ENCODE data around the gene AP2A2. TPM values are rescaled to one million over a fixed set of nuclear protein-coding genes. Genes with fewer than 3 reads are reported as not detected.

Gene AP2A2
- total RNA-seq, 2 experiments from 2014 or later = 24.9 to 43.0 TPM

DNA sequence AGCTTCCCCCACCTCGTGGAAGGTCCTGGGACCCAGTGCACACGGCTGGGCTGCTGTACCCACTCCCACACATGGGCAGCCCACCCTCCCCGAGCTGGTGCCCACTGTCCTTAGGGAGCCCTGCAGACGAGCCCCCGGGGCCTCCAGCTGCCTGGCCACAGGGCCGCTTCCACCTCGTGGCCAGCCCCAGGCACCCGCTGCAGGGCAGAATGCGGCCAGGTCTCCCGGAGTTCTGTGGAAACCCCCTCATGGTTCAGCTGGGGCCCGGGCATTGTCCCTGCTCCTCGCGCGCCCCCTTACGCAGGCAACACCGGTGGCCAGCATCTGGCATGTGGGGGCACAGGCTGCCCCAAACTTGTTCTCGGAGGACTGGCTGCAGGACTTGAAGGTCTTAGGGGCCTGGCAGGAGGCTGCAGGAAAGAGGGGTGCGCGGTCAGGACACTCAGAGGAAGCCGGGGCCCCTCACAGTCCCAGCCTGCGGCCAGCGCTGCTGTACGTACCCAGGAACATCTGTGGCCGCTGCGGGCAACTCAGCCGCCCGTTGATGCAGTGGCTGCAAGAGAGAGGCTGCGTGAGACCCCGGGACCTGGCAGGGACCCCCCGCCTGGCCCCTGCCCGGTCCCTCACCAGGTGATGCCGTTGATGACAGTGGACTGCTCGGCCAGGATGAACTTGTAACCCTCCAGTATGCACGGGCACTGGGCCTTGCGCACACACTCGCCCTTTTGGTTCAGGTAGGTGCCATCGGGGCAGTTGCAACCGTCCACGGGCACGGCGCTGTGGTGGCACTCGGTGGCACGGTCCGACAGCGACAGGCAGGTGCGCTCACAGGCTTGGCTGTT, 101.2 kb downstream of the AP2A2 start:
- Histone ChIP-seq H3K4me1 (ENCODE audit: insufficient read depth, low read length, poor library complexity, severe bottlenecking) (no peaks in the 10 kb centered on the region), H3K4me3 (ENCODE audit: low read depth, low read length, poor library complexity, severe bottlenecking) (no peak overlapping the region), H4K20me1 (ENCODE audit: insufficient read depth, low read length) (no peaks in the 10 kb centered on the region), H3K9me2 (ENCODE audit: insufficient read depth, low read length) (no peaks in the 10 kb centered on the region), H3K79me2 (ENCODE audit: insufficient read depth, low read depth, low read length) (no peaks in the 10 kb centered on the region), H2AFZ (ENCODE audit: low read length) (no peak overlapping the region), H3K9me3 (ENCODE audit: low read length) (no peaks in the 10 kb centered on the region), H3K4me2 (ENCODE audit: low read length) (no peak overlapping the region), H3K36me3 (ENCODE audit: insufficient read depth, low read length) (no peaks in the 10 kb centered on the region), H3K27ac (ENCODE audit: low read depth, low read length, poor library complexity, severe bottlenecking) (no peak overlapping the region)
- DNase-seq (ENCODE audit: low spot score) = no peak
- ChIA-PET CTCF (ENCODE audit: unreplicated experiment) (no interaction called here), POLR2A (interaction anchor here (0.5 kb wide), 1 partner anchor 266 kb away, joined by 3 read pairs; no protein-coding TSS in a partner anchor)
- BruUV-seq (replicated peaks) = no TSS peak
- intact Hi-C loops (cut with micrococcal nuclease; ENCODE audit: unreplicated experiment) = no loop called here
- TF ChIP-seq EZH2phosphoT487 (IDR thresholded peaks at IDR 0.05; ENCODE audit: borderline replicate concordance, low read depth, low read length) = no peak
- TF ChIP-seq, protein P1, sequence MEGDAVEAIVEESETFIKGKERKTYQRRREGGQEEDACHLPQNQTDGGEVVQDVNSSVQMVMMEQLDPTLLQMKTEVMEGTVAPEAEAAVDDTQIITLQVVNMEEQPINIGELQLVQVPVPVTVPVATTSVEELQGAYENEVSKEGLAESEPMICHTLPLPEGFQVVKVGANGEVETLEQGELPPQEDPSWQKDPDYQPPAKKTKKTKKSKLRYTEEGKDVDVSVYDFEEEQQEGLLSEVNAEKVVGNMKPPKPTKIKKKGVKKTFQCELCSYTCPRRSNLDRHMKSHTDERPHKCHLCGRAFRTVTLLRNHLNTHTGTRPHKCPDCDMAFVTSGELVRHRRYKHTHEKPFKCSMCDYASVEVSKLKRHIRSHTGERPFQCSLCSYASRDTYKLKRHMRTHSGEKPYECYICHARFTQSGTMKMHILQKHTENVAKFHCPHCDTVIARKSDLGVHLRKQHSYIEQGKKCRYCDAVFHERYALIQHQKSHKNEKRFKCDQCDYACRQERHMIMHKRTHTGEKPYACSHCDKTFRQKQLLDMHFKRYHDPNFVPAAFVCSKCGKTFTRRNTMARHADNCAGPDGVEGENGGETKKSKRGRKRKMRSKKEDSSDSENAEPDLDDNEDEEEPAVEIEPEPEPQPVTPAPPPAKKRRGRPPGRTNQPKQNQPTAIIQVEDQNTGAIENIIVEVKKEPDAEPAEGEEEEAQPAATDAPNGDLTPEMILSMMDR (conservative IDR thresholded peaks at IDR 0.05; ENCODE audit: low read length) = no peak

DNA sequence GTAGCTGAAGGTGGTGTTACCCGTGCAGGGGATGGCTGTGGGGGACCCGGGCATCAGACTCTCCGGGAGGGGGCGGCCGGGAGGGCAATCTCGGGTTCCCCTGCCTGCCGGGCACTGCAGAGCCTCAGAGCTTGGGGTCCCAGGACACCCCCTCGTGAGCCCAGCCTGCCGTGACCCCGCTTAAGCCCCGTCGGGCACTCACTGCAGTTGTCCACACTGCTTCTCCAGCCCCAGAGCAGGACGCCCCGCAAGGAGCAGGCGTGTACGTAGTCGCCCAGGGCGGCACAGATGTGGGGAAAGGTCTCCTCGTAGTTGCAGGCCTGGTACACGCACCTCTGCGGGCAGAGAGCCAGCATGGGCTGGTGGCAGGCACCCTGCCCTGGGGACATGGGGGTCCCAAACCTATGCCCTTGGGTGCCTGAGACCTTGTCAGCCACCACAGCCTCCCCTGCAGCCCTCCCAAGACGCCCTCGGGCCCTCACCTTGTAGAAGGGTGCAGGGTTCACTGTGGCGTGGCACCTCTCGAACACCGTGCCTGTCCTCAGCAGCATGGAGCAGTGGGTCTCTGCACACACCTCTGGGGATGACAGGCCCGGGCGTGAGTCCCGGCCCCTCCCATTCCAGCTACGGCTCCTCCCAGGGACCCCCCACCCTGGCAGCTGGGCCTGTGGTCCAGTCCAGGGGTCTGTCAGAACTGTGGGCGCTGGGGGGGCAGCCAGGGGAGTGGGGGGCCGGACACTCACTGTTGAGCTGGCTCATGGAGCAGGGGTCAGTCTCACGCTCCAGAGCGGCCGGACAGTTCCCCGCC, 102.0 kb downstream of the AP2A2 start:
- H3K4me1 ChIP-seq (ENCODE audit: insufficient read depth, low read length, poor library complexity, severe bottlenecking) = no peaks in the 10 kb centered on the region
- H3K9me3 ChIP-seq (ENCODE audit: low read length) = no peaks in the 10 kb centered on the region
- intact Hi-C loops (cut with micrococcal nuclease; ENCODE audit: unreplicated experiment) = no loop called here
- DNase-seq (ENCODE audit: low spot score) = no peak
- CTCF ChIA-PET (ENCODE audit: unreplicated experiment) = no interaction called here
- no peaks in the 10 kb centered on the region for H4K20me1 ChIP-seq (ENCODE audit: insufficient read depth, low read length)
- POLR2A ChIA-PET = no interaction called here
- H3K36me3 ChIP-seq (ENCODE audit: insufficient read depth, low read length) = no peaks in the 10 kb centered on the region
- no TSS peak for BruUV-seq (replicated peaks)
- no peaks in the 10 kb centered on the region for H3K79me2 ChIP-seq (ENCODE audit: insufficient read depth, low read depth, low read length)
- no peak for TF ChIP-seq EZH2phosphoT487 (IDR thresholded peaks at IDR 0.05; ENCODE audit: borderline replicate concordance, low read depth, low read length)
- TF ChIP-seq, protein P1 (conservative IDR thresholded peaks at IDR 0.05; ENCODE audit: low read length) = no peak
- H3K27ac ChIP-seq (ENCODE audit: low read depth, low read length, poor library complexity, severe bottlenecking) = no peak overlapping the region
- H3K4me3 ChIP-seq (ENCODE audit: low read depth, low read length, poor library complexity, severe bottlenecking) = no peak overlapping the region
- H3K9me2 ChIP-seq (ENCODE audit: insufficient read depth, low read length) = no peaks in the 10 kb centered on the region
- H3K4me2 ChIP-seq (ENCODE audit: low read length) = no peak overlapping the region
- H2AFZ ChIP-seq (ENCODE audit: low read length) = no peak overlapping the region

DNA sequence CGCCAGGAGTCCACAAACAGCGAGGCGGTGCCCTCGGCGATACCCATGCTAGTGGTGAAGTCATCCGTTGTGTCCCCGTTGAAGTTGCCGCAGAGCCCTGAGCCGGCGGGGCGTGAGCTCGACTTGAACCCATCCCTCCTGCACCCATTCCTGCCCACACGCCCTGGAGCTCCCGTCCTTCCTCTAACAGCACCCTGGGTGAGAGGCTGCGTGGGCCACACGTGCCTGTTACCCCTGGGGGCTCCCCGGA, 102.5 kb downstream of the AP2A2 start:
- Histone ChIP-seq H3K27ac (ENCODE audit: low read depth, low read length, poor library complexity, severe bottlenecking) (no peak overlapping the region), H3K4me2 (ENCODE audit: low read length) (no peak overlapping the region), H3K4me1 (ENCODE audit: insufficient read depth, low read length, poor library complexity, severe bottlenecking) (no peaks in the 10 kb centered on the region), H2AFZ (ENCODE audit: low read length) (no peak overlapping the region), H3K9me3 (ENCODE audit: low read length) (no peaks in the 10 kb centered on the region), H3K4me3 (ENCODE audit: low read depth, low read length, poor library complexity, severe bottlenecking) (no peak overlapping the region), H3K79me2 (ENCODE audit: insufficient read depth, low read depth, low read length) (no peaks in the 10 kb centered on the region), H3K36me3 (ENCODE audit: insufficient read depth, low read length) (no peaks in the 10 kb centered on the region), H4K20me1 (ENCODE audit: insufficient read depth, low read length) (no peaks in the 10 kb centered on the region), H3K9me2 (ENCODE audit: insufficient read depth, low read length) (no peaks in the 10 kb centered on the region)
- TF ChIP-seq, protein P1 (conservative IDR thresholded peaks at IDR 0.05; ENCODE audit: low read length) = no peak
- TF ChIP-seq EZH2phosphoT487 (IDR thresholded peaks at IDR 0.05; ENCODE audit: borderline replicate concordance, low read depth, low read length) = no peak
- POLR2A ChIA-PET = no interaction called here
- CTCF ChIA-PET (ENCODE audit: unreplicated experiment) = no interaction called here
- intact Hi-C loops (cut with micrococcal nuclease; ENCODE audit: unreplicated experiment) = no loop called here
- no peak for DNase-seq (ENCODE audit: low spot score)
- no TSS peak for BruUV-seq (replicated peaks)

Data from OCI-LY7 (cell line).